ENCODE measurements around the gene SRPK3.

GRCh38 chrX:153732401-153732800 is 48.4 kb upstream of the SRPK3 start:
- TF ChIP-seq CTCF (conservative IDR thresholded peaks at IDR 0.05) (no peak), EZH2 (IDR thresholded peaks at IDR 0.05; ENCODE audit: low read depth) (no peak)

Data from PC-9 (cell line).